Thyroid gland (tissue), 4 donors: ENCODE data around the gene CLEC2L.

Experiments
- POLR2A ChIP-seq, 2 donors: fragments of 450-650 bp; IDR thresholded peaks; one replicate each; pipeline ENCODE4 v1.6.1; 2017; ENCODE audit warnings: antibody characterized with exemption in 2 of 2, mild to moderate bottlenecking in 2 of 2, moderate library complexity in 1 of 2
- TF ChIP-seq, protein P1 (sequence below), 6 experiments: fragments of 200-600 bp in 3 of 6; fragments of 450-650 bp in 3 of 6; sonication (generic) in 3 of 6; IDR thresholded peaks; one replicate each; pipeline ENCODE4 v1.5.1; 2016 to 2019; ENCODE audit warnings: antibody characterized with exemption in 6 of 6, mild to moderate bottlenecking in 2 of 6, inconsistent platforms in 1 of 6, moderate library complexity in 1 of 6

GRCh38 chr7:139543801-139544603 is 20.5 kb downstream of the CLEC2L start:
- TF ChIP-seq POLR2A (IDR thresholded peaks at IDR 0.05) = no peak
- TF ChIP-seq, protein P1, sequence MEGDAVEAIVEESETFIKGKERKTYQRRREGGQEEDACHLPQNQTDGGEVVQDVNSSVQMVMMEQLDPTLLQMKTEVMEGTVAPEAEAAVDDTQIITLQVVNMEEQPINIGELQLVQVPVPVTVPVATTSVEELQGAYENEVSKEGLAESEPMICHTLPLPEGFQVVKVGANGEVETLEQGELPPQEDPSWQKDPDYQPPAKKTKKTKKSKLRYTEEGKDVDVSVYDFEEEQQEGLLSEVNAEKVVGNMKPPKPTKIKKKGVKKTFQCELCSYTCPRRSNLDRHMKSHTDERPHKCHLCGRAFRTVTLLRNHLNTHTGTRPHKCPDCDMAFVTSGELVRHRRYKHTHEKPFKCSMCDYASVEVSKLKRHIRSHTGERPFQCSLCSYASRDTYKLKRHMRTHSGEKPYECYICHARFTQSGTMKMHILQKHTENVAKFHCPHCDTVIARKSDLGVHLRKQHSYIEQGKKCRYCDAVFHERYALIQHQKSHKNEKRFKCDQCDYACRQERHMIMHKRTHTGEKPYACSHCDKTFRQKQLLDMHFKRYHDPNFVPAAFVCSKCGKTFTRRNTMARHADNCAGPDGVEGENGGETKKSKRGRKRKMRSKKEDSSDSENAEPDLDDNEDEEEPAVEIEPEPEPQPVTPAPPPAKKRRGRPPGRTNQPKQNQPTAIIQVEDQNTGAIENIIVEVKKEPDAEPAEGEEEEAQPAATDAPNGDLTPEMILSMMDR (IDR thresholded peaks at IDR 0.05) = no peak
